ENCODE results near the gene CD177. TPM values are rescaled to one million over a fixed set of nuclear protein-coding genes. Genes with fewer than 3 reads are reported as not detected.

CD177 gene
- total RNA-seq, 1 experiment from 2014 or later = not detected

DNA sequence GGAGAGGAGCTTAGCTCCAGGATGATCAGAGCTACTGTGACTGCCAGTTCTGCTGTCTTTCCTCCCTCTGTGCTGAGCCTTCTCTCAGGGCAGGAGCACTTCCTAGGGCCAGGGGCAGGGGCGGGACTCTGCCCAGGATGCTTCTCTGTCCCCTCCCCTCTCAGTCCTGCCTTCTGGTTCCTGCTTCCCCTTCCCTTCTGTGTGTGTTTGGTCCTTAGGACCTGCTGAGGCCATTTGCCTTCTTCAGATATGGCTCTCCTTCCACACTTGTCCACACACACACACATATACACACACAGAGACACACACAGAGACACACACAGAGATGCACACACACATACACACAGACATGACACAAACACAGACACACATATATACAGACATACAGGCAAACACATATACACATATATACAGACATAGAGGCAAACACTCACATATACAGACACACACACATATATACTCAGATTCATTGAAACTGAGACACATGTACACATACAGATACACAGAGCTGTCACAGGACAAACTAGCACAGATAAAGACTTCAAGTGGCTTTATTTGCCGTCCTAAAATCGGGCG, 22.0 kb upstream of the CD177 start:
- no peak overlapping the region for H3K27ac ChIP-seq (ENCODE audit: low read depth, low read length)
- no peak overlapping the region for H3K4me2 ChIP-seq (ENCODE audit: low read length)
- CTCF ChIA-PET = no interaction called here
- H3K4me3 ChIP-seq (replicated peaks in 1 of 2; ENCODE audit: low read depth in 1 of 2, low read length in 2 of 2) = no peak overlapping the region
- H3K79me2 ChIP-seq (ENCODE audit: insufficient read depth, low read length) = no peaks in the 10 kb centered on the region
- BruUV-seq (replicated peaks) = no TSS peak
- no peak for ATAC-seq
- no peak for DNase-seq (ENCODE audit: low read depth, low spot score)
- RAD21 ChIA-PET (ENCODE audit: low non-redundant PET in 1 of 2, low total read pairs in 2 of 2, uncharacterized antibody in 2 of 2, unreplicated experiment in 2 of 2) = no interaction called here
- H3K27me3 ChIP-seq (ENCODE audit: insufficient read depth, low read length) = no peaks in the 10 kb centered on the region
- H3K4me1 ChIP-seq (ENCODE audit: control insufficient read depth in 1 of 2, insufficient read depth in 2 of 2, low read length in 2 of 2) = peaks cover 0 to 12% of the 10 kb centered on the region in 2 experiments; a peak in 1 of 4 replicates
- no peaks in the 10 kb centered on the region for H3K9me3 ChIP-seq (ENCODE audit: control insufficient read depth in 1 of 2, insufficient read depth in 1 of 2, low read depth in 1 of 2, low read length in 2 of 2)
- intact Hi-C loops (cut with micrococcal nuclease) = no loop called here
- H3K9ac ChIP-seq (ENCODE audit: low read length) = no peak overlapping the region
- no peaks in the 10 kb centered on the region for H3K9me2 ChIP-seq (ENCODE audit: insufficient read depth)
- H3K36me3 ChIP-seq (ENCODE audit: control insufficient read depth in 1 of 2, insufficient read depth in 2 of 2, low read length in 2 of 2) = no peaks in the 10 kb centered on the region
- H2AFZ ChIP-seq (ENCODE audit: low read depth, low read length, poor library complexity, severe bottlenecking) = no peak overlapping the region
- TF ChIP-seq SP1 (IDR thresholded peaks at IDR 0.05; ENCODE audit: low read depth) = no peak
- TF ChIP-seq RAD21 (IDR thresholded peaks at IDR 0.05; ENCODE audit: low read depth) = no peak
- TF ChIP-seq POLR2A (IDR thresholded peaks at IDR 0.05; ENCODE audit: borderline replicate concordance, extremely low read depth, insufficient read depth, insufficient read length) = no peak
- no peak for TF ChIP-seq TCF7L2 (IDR thresholded peaks at IDR 0.05; ENCODE audit: borderline replicate concordance, extremely low read depth, insufficient read depth, insufficient read length)
- TF ChIP-seq REST (IDR thresholded peaks at IDR 0.05; ENCODE audit: low read depth) = no peak
- no peak for TF ChIP-seq ZFX (IDR thresholded peaks at IDR 0.05)
- TF ChIP-seq EGR1 (IDR thresholded peaks at IDR 0.05; ENCODE audit: low read depth) = no peak
- no peak for TF ChIP-seq SRF (IDR thresholded peaks at IDR 0.05; ENCODE audit: low read depth)
- TF ChIP-seq POLR2AphosphoS5 (IDR thresholded peaks at IDR 0.05; ENCODE audit: low read depth, low read length) = no peak
- TF ChIP-seq JUND (IDR thresholded peaks at IDR 0.05) = no peak
- no peak for TF ChIP-seq FOSL1 (IDR thresholded peaks at IDR 0.05; ENCODE audit: low read depth)
- TF ChIP-seq MAX (IDR thresholded peaks at IDR 0.05) = no peak
- TF ChIP-seq ELF1 (IDR thresholded peaks at IDR 0.05; ENCODE audit: borderline replicate concordance, low read depth) = no peak
- H4K20me1 ChIP-seq (ENCODE audit: insufficient read depth) = no peaks in the 10 kb centered on the region
- POLR2A ChIA-PET = no interaction called here
